Measurements from ENCODE around the gene DLGAP4.

- TF ChIP-seq CTCF (IDR thresholded peaks at IDR 0.05 in 4 of 5, conservative IDR thresholded peaks at IDR 0.05 in 1 of 5) = peak in 1 of 5 experiments; percentile 8
- TF ChIP-seq POLR2A (IDR thresholded peaks at IDR 0.05) = no peak
Observed at GRCh38 chr20:36273414-36274180, 32.5 kb upstream of the DLGAP4 start.

All from gastrocnemius medialis (tissue), 4 donors.